BLaER1 (cell line): Measurements from ENCODE around the gene PEX5L.
"Not testable (repeated sequence)": the region's sequence is repeated elsewhere in the genome, so short reads cannot be mapped to it uniquely, and the experiment has no call there.

Source experiments
- H3K27ac ChIP-seq: shearing (Covaris generic); formaldehyde crosslinking; 2 replicates; pipeline ENCODE4 v1.8.1; 2022
- H3K27me3 ChIP-seq: shearing (Covaris generic); formaldehyde crosslinking; 2 replicates; pipeline ENCODE4 v1.8.1; 2022
- H3K36me3 ChIP-seq: shearing (Covaris generic); formaldehyde crosslinking; 2 replicates; pipeline ENCODE4 v1.8.1; 2022
- H3K4me1 ChIP-seq: shearing (Covaris generic); formaldehyde crosslinking; 2 replicates; pipeline ENCODE4 v1.8.1; 2022
- H3K4me2 ChIP-seq: shearing (Covaris generic); formaldehyde crosslinking; 2 replicates; pipeline ENCODE4 v1.8.1; 2022
- H3K4me3 ChIP-seq: shearing (Covaris generic); formaldehyde crosslinking; 2 replicates; pipeline ENCODE4 v1.8.1; 2022
- H3K9ac ChIP-seq: shearing (Covaris generic); formaldehyde crosslinking; 2 replicates; pipeline ENCODE4 v1.8.1; 2022
- H3K9me3 ChIP-seq: shearing (Covaris generic); formaldehyde crosslinking; 2 replicates; pipeline ENCODE4 v1.8.1; 2022
- H4K20me1 ChIP-seq: shearing (Covaris generic); formaldehyde crosslinking; 2 replicates; pipeline ENCODE4 v1.8.1; 2022
- Cebpa-rat ChIP-seq: shearing (Covaris generic); IDR thresholded peaks from 2 replicates; pipeline ENCODE4 v1.8.1; 2022

The PEX5L gene

DNA sequence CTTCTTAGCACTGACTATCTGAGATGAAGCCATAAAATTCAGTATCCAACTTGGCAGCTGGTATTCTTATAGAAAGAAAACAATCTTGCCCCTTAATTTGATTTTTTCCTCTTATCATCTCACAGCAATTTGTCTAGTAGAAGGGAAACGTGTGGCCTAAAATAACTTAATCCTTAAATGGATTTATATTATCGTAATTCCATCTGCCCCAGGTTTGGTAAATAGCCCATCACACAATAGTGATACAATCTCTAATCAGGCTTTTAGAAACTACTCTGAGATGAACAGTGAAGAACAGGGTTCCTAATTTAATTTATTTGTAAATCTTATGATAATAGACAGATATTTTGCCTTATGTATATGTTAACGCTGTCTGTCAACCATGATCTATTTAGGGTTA lies 24.8 kb downstream of the PEX5L start:
- no peak overlapping the region for H3K27ac ChIP-seq
- H4K20me1 ChIP-seq, result no peaks in the 10 kb centered on the region
- H3K4me3 ChIP-seq, result no peak overlapping the region
- H3K36me3 ChIP-seq, result no peaks in the 10 kb centered on the region
- H3K27me3 ChIP-seq, result no peaks in the 10 kb centered on the region
- H3K9ac ChIP-seq, result no peak overlapping the region
- no peak overlapping the region for H3K4me2 ChIP-seq
- H3K4me1 ChIP-seq, result no peaks in the 10 kb centered on the region
- peaks cover 28% of the 10 kb centered on the region for H3K9me3 ChIP-seq
- TF ChIP-seq Cebpa-rat, result no peak

DNA sequence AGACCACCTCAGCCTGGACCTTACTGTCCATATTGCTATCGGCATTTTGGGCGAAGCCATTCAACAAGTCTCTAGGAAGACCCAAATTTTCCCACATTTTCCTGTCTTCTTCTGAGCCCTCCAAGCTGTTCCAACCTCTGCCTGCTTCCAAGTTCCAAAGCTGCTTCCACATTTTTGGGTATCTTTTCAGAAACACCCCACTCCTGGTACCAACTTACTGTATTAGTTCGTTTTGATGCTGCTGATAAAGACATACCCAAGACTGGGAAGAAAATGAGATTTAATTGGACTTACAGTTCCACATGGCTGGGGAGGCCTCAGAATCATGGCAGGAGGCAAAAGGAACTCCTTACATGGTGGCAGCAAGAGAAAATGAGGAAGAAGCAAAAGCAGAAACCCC lies 28.4 kb downstream of the PEX5L start:
- H4K20me1 ChIP-seq, H3K27me3 ChIP-seq, H3K9ac ChIP-seq, H3K4me1 ChIP-seq, H3K27ac ChIP-seq, H3K36me3 ChIP-seq, H3K4me3 ChIP-seq, H3K4me2 ChIP-seq: not testable (repeated sequence)
- H3K9me3 ChIP-seq, result peaks cover 33% of the 10 kb centered on the region

DNA sequence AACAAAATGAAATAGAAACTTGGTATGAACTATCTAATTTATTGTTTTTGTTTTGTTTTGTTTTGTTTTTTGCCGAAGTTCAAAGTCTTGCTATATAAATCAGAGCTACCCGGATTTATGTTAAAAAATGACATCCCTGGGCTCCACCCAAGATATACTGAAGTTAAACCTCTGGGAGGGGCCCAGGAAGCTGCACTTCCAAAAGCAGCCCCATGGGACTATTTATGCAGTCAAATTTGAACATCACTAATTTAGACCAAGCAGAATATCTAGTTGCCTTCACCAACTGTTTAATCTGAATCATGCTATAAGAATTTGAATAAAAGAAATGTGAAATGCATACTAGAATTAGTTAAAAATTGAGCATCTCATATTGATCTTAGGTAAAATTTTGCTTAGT lies 32.2 kb downstream of the PEX5L start:
- Histone ChIP-seq H3K27me3 (no peaks in the 10 kb centered on the region), H3K4me3 (no peak overlapping the region), H3K4me2 (no peak overlapping the region), H3K9me3 (peaks cover 28% of the 10 kb centered on the region), H3K4me1 (no peaks in the 10 kb centered on the region), H3K9ac (no peak overlapping the region), H3K27ac (no peak overlapping the region), H4K20me1 (no peaks in the 10 kb centered on the region), H3K36me3 (no peaks in the 10 kb centered on the region)
- TF ChIP-seq Cebpa-rat, result no peak

DNA sequence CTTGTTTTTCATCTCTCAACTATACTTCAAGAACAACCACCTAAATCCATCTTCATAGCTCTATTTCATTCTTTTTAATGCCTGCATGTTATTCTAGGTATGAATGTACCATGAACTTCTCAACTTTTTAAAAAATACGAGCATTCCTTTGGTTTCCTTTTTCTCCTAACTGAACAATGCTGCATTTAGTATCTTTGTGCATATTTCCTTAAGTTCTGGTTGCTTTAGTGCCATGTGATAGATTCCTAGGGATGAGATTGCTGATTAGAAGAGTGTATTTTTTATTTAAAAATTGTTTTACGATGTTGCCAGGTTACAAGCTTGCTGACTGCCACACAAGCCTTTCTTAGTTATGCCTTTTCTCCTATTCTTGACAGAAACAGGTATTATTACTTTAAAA lies 34.7 kb downstream of the PEX5L start:
- no peaks in the 10 kb centered on the region for H3K36me3 ChIP-seq
- H3K4me3 ChIP-seq, result no peak overlapping the region
- no peak overlapping the region for H3K9ac ChIP-seq
- no peaks in the 10 kb centered on the region for H3K4me1 ChIP-seq
- H3K9me3 ChIP-seq, result peaks cover 8% of the 10 kb centered on the region
- TF ChIP-seq Cebpa-rat, result no peak
- H3K4me2 ChIP-seq, result no peak overlapping the region
- no peaks in the 10 kb centered on the region for H4K20me1 ChIP-seq
- no peaks in the 10 kb centered on the region for H3K27me3 ChIP-seq
- H3K27ac ChIP-seq, result no peak overlapping the region

DNA sequence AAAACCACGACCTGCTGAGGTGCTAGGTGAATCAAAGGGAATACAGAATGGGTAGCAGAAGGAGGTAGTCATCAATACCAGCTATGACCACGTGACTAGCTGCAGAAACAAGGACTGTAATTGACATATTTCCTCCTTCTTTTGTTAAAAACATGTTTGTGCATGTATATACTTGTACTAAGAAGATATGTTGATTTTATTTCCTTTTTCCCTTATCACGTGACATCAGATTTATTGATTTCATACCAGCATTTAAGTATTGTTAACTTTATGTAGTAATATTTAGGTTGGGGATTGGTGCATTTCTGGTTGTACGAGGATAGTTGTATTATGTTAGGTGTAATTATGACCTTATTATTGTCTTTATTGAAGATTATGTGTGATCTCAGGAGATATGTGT lies 36.2 kb downstream of the PEX5L start:
- H4K20me1 ChIP-seq, result no peaks in the 10 kb centered on the region
- no peak for TF ChIP-seq Cebpa-rat
- H3K36me3 ChIP-seq, result no peaks in the 10 kb centered on the region
- no peaks in the 10 kb centered on the region for H3K27me3 ChIP-seq
- H3K9me3 ChIP-seq, result peaks cover 3% of the 10 kb centered on the region
- no peak overlapping the region for H3K4me3 ChIP-seq
- H3K27ac ChIP-seq, result no peak overlapping the region
- no peak overlapping the region for H3K4me2 ChIP-seq
- no peaks in the 10 kb centered on the region for H3K4me1 ChIP-seq
- no peak overlapping the region for H3K9ac ChIP-seq

DNA sequence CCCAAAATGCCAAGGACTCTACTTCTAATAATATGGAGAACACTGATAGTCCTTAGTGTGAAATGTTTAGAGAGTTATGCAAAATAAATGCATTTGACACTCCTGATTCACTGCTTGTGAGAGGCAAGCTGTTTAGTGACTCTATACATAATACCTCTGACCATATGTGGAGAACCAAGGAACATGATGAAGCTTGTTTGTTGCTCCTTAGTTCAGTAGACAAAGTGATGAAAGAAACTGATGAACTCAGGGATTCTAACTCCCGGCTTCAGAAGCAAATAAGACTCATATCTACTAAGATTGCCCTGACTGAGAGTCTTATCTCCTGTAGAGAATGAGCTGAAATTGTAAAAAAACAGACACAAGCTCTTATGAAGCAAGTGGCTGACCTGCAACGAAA lies 41.3 kb downstream of the PEX5L start:
- H3K9ac ChIP-seq, result no peak overlapping the region
- H3K4me3 ChIP-seq, result no peak overlapping the region
- H3K27ac ChIP-seq, result no peak overlapping the region
- no peak for TF ChIP-seq Cebpa-rat
- no peaks in the 10 kb centered on the region for H3K36me3 ChIP-seq
- H4K20me1 ChIP-seq, result no peaks in the 10 kb centered on the region
- H3K27me3 ChIP-seq, result no peaks in the 10 kb centered on the region
- peaks cover 3% of the 10 kb centered on the region for H3K9me3 ChIP-seq
- no peak overlapping the region for H3K4me2 ChIP-seq
- no peaks in the 10 kb centered on the region for H3K4me1 ChIP-seq

DNA sequence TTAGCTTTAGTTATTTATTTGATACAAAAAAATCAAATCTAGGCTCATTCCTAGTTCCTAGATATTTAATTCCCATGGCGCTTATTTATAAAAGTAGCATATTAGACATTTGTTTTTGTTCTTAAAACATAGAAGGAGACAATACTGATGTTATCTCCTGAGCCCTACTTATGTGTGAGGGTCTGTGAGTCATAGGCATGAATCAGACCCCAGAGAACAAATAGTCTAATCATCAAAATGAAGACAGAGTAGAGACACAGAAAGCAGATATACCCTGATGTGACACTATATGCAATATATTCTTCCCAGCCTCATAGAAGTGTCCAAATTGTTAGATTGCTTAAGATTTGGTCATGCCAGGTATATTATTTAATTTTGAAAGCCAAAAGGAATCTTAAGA lies 44.9 kb downstream of the PEX5L start:
- Histone ChIP-seq H3K4me1 (peaks cover 12% of the 10 kb centered on the region; the same call in 1 of the 2 replicates), H3K27ac (no peak overlapping the region), H3K9me3 (no peaks in the 10 kb centered on the region; the same call in 1 of the 2 replicates), H3K36me3 (no peaks in the 10 kb centered on the region), H3K27me3 (no peaks in the 10 kb centered on the region), H3K9ac (no peak overlapping the region), H4K20me1 (no peaks in the 10 kb centered on the region), H3K4me3 (no peak overlapping the region), H3K4me2 (no peak overlapping the region)
- no peak for TF ChIP-seq Cebpa-rat

DNA sequence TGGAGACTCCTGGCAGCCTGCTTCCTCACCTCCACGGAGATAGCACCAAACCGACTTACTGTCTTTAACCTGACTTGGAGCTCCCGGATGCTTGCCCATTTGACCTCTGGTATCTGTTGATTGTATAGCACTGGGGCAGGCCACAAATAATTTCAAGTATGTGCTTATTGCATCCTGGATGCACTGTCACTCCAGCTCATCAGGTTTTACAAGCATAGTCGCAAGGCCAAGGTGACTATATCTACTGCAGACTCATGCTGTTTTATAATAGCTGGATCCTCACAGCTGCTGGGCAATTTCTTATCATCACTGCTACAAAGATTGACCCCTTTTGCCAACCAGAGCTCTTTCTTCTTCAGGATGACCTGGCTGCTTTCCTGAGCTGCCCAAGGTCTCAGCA lies 45.6 kb downstream of the PEX5L start:
- Histone ChIP-seq H3K4me3 (no peak overlapping the region), H3K4me1 (peaks cover 12% of the 10 kb centered on the region; the same call in 1 of the 2 replicates), H4K20me1 (no peaks in the 10 kb centered on the region), H3K27me3 (no peaks in the 10 kb centered on the region), H3K4me2 (no peak overlapping the region), H3K9me3 (no peaks in the 10 kb centered on the region), H3K9ac (no peak overlapping the region), H3K36me3 (no peaks in the 10 kb centered on the region), H3K27ac (no peak overlapping the region)
- TF ChIP-seq Cebpa-rat, result no peak

DNA sequence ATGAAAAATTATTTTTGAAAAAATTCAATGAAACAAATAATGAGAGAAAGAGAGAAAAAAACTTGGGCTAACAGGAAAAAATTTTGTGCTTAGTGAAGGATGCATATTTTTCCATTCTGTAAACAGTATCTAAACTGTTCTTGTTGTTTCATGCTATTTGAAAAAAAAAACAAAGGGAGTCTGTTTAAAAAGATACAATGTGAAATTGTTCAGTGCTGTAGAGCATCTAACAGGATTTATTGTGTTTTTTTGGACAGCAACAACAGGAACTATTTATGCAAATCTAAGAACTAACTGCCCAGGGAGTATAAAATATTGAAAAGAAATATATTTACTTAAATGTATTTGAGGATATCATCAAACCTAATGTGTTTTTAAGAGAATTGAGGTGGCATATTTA lies 55.1 kb downstream of the PEX5L start:
- Histone ChIP-seq H3K27me3 (no peaks in the 10 kb centered on the region), H4K20me1 (no peaks in the 10 kb centered on the region), H3K4me3 (no peak overlapping the region), H3K4me1 (no peaks in the 10 kb centered on the region), H3K4me2 (no peak overlapping the region), H3K9me3 (no peaks in the 10 kb centered on the region), H3K36me3 (no peaks in the 10 kb centered on the region), H3K9ac (no peak overlapping the region), H3K27ac (no peak overlapping the region)
- TF ChIP-seq Cebpa-rat, result no peak

DNA sequence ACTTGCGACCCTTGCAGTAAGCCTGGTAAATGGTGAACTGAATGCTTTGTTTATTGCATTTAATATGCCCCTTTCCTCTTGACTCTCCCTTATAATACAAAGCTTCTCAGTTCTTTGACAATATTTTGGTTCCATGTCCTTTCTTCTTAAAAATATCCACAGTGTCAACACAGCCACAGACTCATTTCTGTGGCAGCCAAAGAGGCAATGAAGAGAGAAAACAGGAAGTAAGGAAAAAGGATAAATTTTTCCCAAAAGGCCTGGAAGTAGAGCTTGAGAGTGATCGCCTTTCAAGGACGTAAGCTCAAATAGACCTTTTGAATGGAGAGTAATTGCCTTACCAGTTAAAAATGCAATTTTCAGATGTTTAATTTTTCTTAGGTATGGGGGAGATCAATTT lies 59.4 kb downstream of the PEX5L start:
- peaks cover 9% of the 10 kb centered on the region for H3K4me1 ChIP-seq
- no peak for TF ChIP-seq Cebpa-rat
- no peaks in the 10 kb centered on the region for H3K36me3 ChIP-seq

DNA sequence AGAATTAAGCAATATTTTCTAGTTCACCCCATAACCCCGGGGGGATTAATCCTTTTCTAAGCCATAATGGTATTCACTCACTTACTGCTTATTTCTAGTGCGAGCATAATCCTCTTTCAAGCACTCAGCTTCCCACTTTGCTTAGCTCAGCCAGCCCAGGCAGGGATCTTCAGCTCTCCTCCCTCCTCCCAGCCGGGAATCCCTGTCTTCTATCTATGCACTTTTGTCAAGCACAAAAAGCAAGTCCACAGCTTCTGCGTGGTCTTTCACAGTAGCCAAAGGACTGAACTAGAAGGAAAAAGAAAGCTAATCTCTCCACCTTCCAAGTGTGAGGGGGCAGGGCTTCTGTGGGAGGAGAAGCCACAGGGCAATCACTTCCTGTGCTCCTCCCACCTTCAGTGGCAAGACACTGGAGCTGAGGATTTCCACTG lies 62.8 kb downstream of the PEX5L start:
- Histone ChIP-seq H3K4me3 (no peak overlapping the region), H3K4me2 (peak overlapping the region; percentile 11; the same call in 1 of the 2 replicates)

More for the DNA sequence above, 59.4 kb downstream of the PEX5L start:
- Histone ChIP-seq H3K9me3 (no peaks in the 10 kb centered on the region), H3K4me3 (no peak overlapping the region), H3K9ac (no peak overlapping the region), H3K27me3 (no peaks in the 10 kb centered on the region), H4K20me1 (no peaks in the 10 kb centered on the region), H3K27ac (no peak overlapping the region), H3K4me2 (no peak overlapping the region)

More for the DNA sequence above, 62.8 kb downstream of the PEX5L start:
- Histone ChIP-seq H3K9ac (no peak overlapping the region), H3K27me3 (no peaks in the 10 kb centered on the region), H3K27ac (0 out of 2 replicates have a peak overlapping the region, but pooled peaks have one; percentile 10), H3K36me3 (no peaks in the 10 kb centered on the region), H3K4me1 (peaks cover 9% of the 10 kb centered on the region), H3K9me3 (no peaks in the 10 kb centered on the region), H4K20me1 (no peaks in the 10 kb centered on the region)
- no peak for TF ChIP-seq Cebpa-rat
